A549 treated with ZK216348 at 1 μM for 4 hours (cell line): ENCODE data around the gene PRAMEF15. TPM values are rescaled to one million over a fixed set of nuclear protein-coding genes. Genes with fewer than 3 reads are reported as not detected.

ENCODE experiments used
- total RNA-seq: library from RNA; stranded (reverse); fragments of 200-300 nt; extraction: Qiagen RNA extraction; gene quantifications from 5 replicates; pipeline ENCODE4 v1.2.3, GENCODE V29; 2022; ENCODE audit warnings: low read depth

The PRAMEF15 gene
- not detected in 5 replicates for total RNA-seq

GRCh38 chr1:13315281-13315680 is at the start of gene PRAMEF15:
TSS of gene PRAMEF15 (plus strand) at chr1:13315581. CDS start at chr1:13318408, 2,827 bp downstream.

GRCh38 chr1:13285037-13285436 is 30.3 kb upstream of the PRAMEF15 start, which contains the start of gene PRAMEF8:
TSS of gene PRAMEF8 (minus strand) at chr1:13285137. CDS start at chr1:13284091, 1,046 bp downstream.

GRCh38 chr1:13303239-13303638 is 12.1 kb upstream of the PRAMEF15 start, which contains the start of gene PRAMEF33:
TSS of gene PRAMEF33 (plus strand) at chr1:13303539. CDS start at chr1:13305955, 2,416 bp downstream.

GRCh38 chr1:13347034-13347433 is 31.7 kb downstream of the PRAMEF15 start, which contains the start of gene PRAMEF14:
TSS of gene PRAMEF14 (minus strand) at chr1:13347134. CDS start at chr1:13345314, 1,820 bp downstream.

Other genes with a start within 250 kb of the PRAMEF15 start
- gene PRAMEF25, start 244.8 kb upstream of the PRAMEF15 start, total RNA-seq: not detected in 5 replicates
- gene HNRNPCL2, start 198.7 kb upstream of the PRAMEF15 start, total RNA-seq: not detected in 5 replicates
- gene PRAMEF26, start 159.6 kb upstream of the PRAMEF15 start, total RNA-seq: not detected in 5 replicates
- gene HNRNPCL4, start 149.9 kb upstream of the PRAMEF15 start, total RNA-seq: not detected in 5 replicates
- not detected in 5 replicates for gene PRAMEF9, start 143.7 kb upstream of the PRAMEF15 start, total RNA-seq
- not detected in 5 replicates for gene PRAMEF13, start 114.2 kb upstream of the PRAMEF15 start, total RNA-seq
- gene PRAMEF18, start 89.4 kb upstream of the PRAMEF15 start, total RNA-seq: not detected in 5 replicates
- not detected in 5 replicates for gene PRAMEF5, start 61.4 kb upstream of the PRAMEF15 start, total RNA-seq
- 0.13 TPM in 1 of 5 replicates, not detected in the others for gene PRAMEF8, start 30.4 kb upstream of the PRAMEF15 start, total RNA-seq
- gene PRAMEF33, start 12.0 kb upstream of the PRAMEF15 start, total RNA-seq: not detected in 5 replicates
- not detected in 5 replicates for gene PRAMEF14, start 31.6 kb downstream of the PRAMEF15 start, total RNA-seq
- not detected in 5 replicates for gene PRAMEF19, start 56.4 kb downstream of the PRAMEF15 start, total RNA-seq
- gene PRAMEF17, start 74.1 kb downstream of the PRAMEF15 start, total RNA-seq: not detected in 5 replicates
- gene PRAMEF20, start 94.9 kb downstream of the PRAMEF15 start, total RNA-seq: not detected in 5 replicates
- 0.11 TPM in 1 of 5 replicates, not detected in the others for gene LRRC38, start 198.4 kb downstream of the PRAMEF15 start, total RNA-seq